NCI-H1417 (cell line): ENCODE results near the gene DOP1A.
A peak's percentile ranks its signal among the peaks of the same experiment; 100 is the strongest.

Source experiments
- DNase-seq, 3 experiments: peaks; one replicate each; lab custom pipeline; 2025; lab: John Stamatoyannopoulos, UW

DOP1A gene

GRCh38 chr6:83198486-83199172 lies 131.2 kb downstream of the DOP1A start:
- DNase-seq, result no peak

GRCh38 chr6:83199173-83199862 lies 131.8 kb downstream of the DOP1A start:
- no peak for DNase-seq

- DNase-seq, result no peak
Observed at GRCh38 chr6:83199863-83200225, 132.4 kb downstream of the DOP1A start.

GRCh38 chr6:83202031-83202430 lies 134.6 kb downstream of the DOP1A start:
- DNase-seq, result no peak

GRCh38 chr6:83215131-83216047 lies 147.9 kb downstream of the DOP1A start:
- peak; percentile 64 to 89 (median 76) for DNase-seq

- DNase-seq, result no peak
Observed at GRCh38 chr6:83216806-83217205, 149.3 kb downstream of the DOP1A start.
